Type B pancreatic cell (in vitro differentiated cells): Measurements from ENCODE around the gene IFT88. TPM values are rescaled to one million over a fixed set of nuclear protein-coding genes. Genes with fewer than 3 reads are reported as not detected.

Experiments
- DNase-seq: peaks from one replicate; pipeline ENCODE4 v3.0.0; 2021; ENCODE audit warnings: mixed read lengths; ENCODE audit not compliant: unreplicated experiment; ENCODE audit errors: extremely low spot score
- H3K27ac Mint-ChIP-seq: 2 replicates; pipeline ENCODE4 v1.8.0; 2021; ENCODE audit warnings: mild to moderate bottlenecking, mixed read lengths
- H3K27me3 Mint-ChIP-seq: 2 replicates; pipeline ENCODE4 v1.8.0; 2021; ENCODE audit warnings: mixed read lengths
- H3K36me3 Mint-ChIP-seq: 2 replicates; pipeline ENCODE4 v1.8.0; 2021; ENCODE audit warnings: mixed read lengths
- H3K4me1 Mint-ChIP-seq: one replicate; pipeline ENCODE4 v1.8.0; 2021; ENCODE audit warnings: mixed read lengths; ENCODE audit not compliant: unreplicated experiment
- H3K4me3 Mint-ChIP-seq: 2 replicates; pipeline ENCODE4 v1.8.0; 2021; ENCODE audit warnings: mild to moderate bottlenecking, mixed read lengths
- H3K9me3 Mint-ChIP-seq: 2 replicates; pipeline ENCODE4 v1.8.0; 2021; ENCODE audit warnings: mixed read lengths
- CTCF ChIP-seq: fragments of 200-600 bp; sonication (generic); conservative IDR thresholded peaks from 2 replicates; pipeline ENCODE4 v1.5.0; 2021; ENCODE audit warnings: antibody characterized with exemption, mild to moderate bottlenecking
- total RNA-seq: library from RNA; stranded (reverse); gene quantifications from 2 replicates; pipeline ENCODE4 v1.2.1, GENCODE V29; 2021; ENCODE audit warnings: low replicate concordance

IFT88 gene
- total RNA-seq, 1 donor from 2014 or later = 24.5 TPM

GRCh38 chr13:20716951-20717350 lies 150.0 kb downstream of the IFT88 start:
- no peak for TF ChIP-seq CTCF
- no peaks in the 10 kb centered on the region for H3K9me3 Mint-ChIP-seq
- H3K4me1 Mint-ChIP-seq = peaks cover 14% of the 10 kb centered on the region

DNA sequence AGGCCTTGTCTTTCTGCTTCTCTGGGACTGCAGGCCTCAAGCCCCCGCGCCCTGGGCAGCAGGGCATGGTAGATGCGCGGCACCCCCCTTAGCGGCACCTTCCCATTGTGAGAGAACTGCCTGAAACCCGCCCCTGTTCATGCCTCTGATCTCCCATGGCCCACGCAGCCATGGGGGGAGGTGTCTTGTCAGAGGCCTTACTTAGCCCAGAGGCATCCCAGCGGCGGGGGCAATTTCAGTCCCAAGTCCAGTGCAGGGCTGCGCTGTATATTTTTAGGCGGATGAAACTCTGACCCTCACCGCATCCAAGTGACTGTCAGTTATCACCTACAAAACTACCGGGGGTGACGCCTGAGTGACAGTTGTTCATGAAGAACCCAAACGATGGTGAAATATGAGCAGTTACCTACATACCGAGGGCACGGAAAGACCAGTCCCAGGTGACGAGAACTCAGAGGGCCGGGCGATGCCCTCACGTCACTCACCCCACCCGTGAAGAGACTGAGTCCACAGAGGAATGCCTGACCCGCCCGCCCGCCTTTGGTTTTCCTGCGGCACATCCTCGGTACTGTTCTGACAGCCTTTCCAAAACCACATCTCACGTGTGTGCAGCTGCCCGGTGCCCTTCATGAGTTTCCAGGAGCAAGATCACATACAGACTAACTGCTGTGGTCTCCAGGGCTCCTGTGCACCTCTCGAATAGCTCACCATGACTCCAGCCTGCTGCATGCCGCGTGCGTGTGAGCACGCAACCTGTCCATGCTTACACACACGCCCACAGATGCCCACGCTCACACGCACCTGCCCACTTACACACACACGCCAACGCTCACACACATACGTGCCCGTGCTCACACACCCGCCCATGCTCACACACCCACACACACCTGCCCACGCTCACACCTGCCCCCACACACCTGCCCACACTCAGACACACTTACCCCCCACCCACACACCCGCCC lies 150.9 kb downstream of the IFT88 start:
- Mint-ChIP-seq H3K27ac (no peak overlapping the region), H3K4me3 (no peak overlapping the region), H3K4me1 (peaks cover 14% of the 10 kb centered on the region), H3K36me3 (peaks cover 2% of the 10 kb centered on the region), H3K9me3 (no peaks in the 10 kb centered on the region), H3K27me3 (peaks cover 23% of the 10 kb centered on the region)
- DNase-seq = no peak
- TF ChIP-seq CTCF = no peak

More at GRCh38 chr13:20716951-20717350, 150.0 kb downstream of the IFT88 start:
- Mint-ChIP-seq H3K36me3 (no peaks in the 10 kb centered on the region), H3K4me3 (peak overlapping the region; percentile 30), H3K27me3 (peaks cover 16% of the 10 kb centered on the region), H3K27ac (no peak overlapping the region)
- DNase-seq = no peak

GRCh38 chr13:20718958-20719566 lies 152.1 kb downstream of the IFT88 start:
- Mint-ChIP-seq H3K27ac (no peak overlapping the region), H3K4me3 (no peak overlapping the region), H3K36me3 (peaks cover 4% of the 10 kb centered on the region), H3K9me3 (no peaks in the 10 kb centered on the region), H3K4me1 (peaks cover 12% of the 10 kb centered on the region), H3K27me3 (peaks cover 20% of the 10 kb centered on the region)
- TF ChIP-seq CTCF = no peak
- no peak for DNase-seq

DNA sequence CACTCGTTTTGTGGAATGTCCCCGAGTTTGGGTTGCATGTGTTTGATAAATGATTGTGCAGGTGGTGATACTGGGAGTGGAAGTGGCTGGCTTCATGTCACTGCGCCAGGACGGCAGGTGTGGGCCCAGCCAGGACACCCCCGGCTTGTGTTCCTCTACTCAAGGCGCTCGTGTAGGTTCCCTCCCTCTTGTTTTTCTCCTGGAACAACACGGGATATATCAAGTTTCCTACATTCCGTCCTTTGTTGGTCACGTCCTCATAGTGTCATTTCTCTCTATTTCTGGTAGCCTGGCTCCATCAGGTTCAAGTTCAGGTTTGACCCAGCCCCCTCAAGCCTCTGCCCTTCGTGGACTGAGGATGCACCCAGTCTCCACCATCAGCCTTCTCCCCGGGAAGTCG lies 152.8 kb downstream of the IFT88 start:
- DNase-seq = no peak

GRCh38 chr13:20720499-20720898 lies 153.5 kb downstream of the IFT88 start:
- H3K4me1 Mint-ChIP-seq = peaks cover 5% of the 10 kb centered on the region
- H3K27ac Mint-ChIP-seq = no peak overlapping the region
- no peak overlapping the region for H3K4me3 Mint-ChIP-seq
- peaks cover 4% of the 10 kb centered on the region for H3K36me3 Mint-ChIP-seq
- peaks cover 16% of the 10 kb centered on the region for H3K27me3 Mint-ChIP-seq
- no peak for DNase-seq
- H3K9me3 Mint-ChIP-seq = no peaks in the 10 kb centered on the region
- TF ChIP-seq CTCF = no peak

More for the DNA sequence above, 152.8 kb downstream of the IFT88 start:
- Mint-ChIP-seq H3K36me3 (peaks cover 4% of the 10 kb centered on the region), H3K9me3 (no peaks in the 10 kb centered on the region), H3K4me1 (peaks cover 8% of the 10 kb centered on the region), H3K27ac (no peak overlapping the region), H3K4me3 (no peak overlapping the region), H3K27me3 (peaks cover 18% of the 10 kb centered on the region)
- TF ChIP-seq CTCF = no peak
